H1 (cell line): ENCODE data around the gene ABCC11. TPM values are rescaled to one million over a fixed set of nuclear protein-coding genes. Genes with fewer than 3 reads are reported as not detected.

Experiments used
- CTCF ChIA-PET: fragments of 300-600 bp; sonication (Branson Sonifier 250); formaldehyde crosslinking; loops from one replicate; lab custom pipeline; 2021; ENCODE audit not compliant: partially characterized antibody; lab: Charles Lee
- POLR2A ChIA-PET: fragments of 300-600 bp; sonication (Branson Sonifier 250); formaldehyde crosslinking; loops from one replicate; lab custom pipeline; 2021; ENCODE audit warnings: inconsistent platforms; ENCODE audit not compliant: partially characterized antibody; lab: Charles Lee
- DNase-seq, 2 experiments: peaks; one replicate each; pipeline versions ENCODE4 v3.0.0 to v3.0.0-alpha.2; 2010 to 2022; ENCODE audit warnings: low spot score in 2 of 2, low read depth in 1 of 2, mixed read lengths in 1 of 2
- FAIRE-seq: peaks from 2 replicates; lab custom pipeline; 2011; peaks lifted over from hg19 to GRCh38; lab: Jason Lieb, UNC
- H2AFZ ChIP-seq: 2 replicates; pipeline ENCODE4 v1.8.1; 2012; ENCODE audit warnings: low read length, inconsistent platforms
- H2AK5ac ChIP-seq: 2 replicates; pipeline ENCODE4 v1.6.1; 2013; ENCODE audit warnings: low read depth, low read length
- H2BK120ac ChIP-seq: replicated peaks from 2 replicates; pipeline ENCODE3; 2013; ENCODE audit warnings: low read depth, low read length, inconsistent platforms
- H2BK12ac ChIP-seq: 2 replicates; pipeline ENCODE4 v1.6.1; 2013; ENCODE audit warnings: low read depth, low read length
- H2BK15ac ChIP-seq: 2 replicates; pipeline ENCODE4 v1.6.1; 2013; ENCODE audit warnings: low read length
- H2BK20ac ChIP-seq: 2 replicates; pipeline ENCODE4 v1.6.1; 2013; ENCODE audit warnings: low read length
- H2BK5ac ChIP-seq: 2 replicates; pipeline ENCODE4 v1.6.1; 2013; ENCODE audit warnings: low read depth, low read length
- H3K14ac ChIP-seq: 2 replicates; pipeline ENCODE4 v1.6.1; 2013; ENCODE audit warnings: inconsistent platforms; ENCODE audit not compliant: insufficient read length
- H3K18ac ChIP-seq: 2 replicates; pipeline ENCODE4 v1.6.1; 2013; ENCODE audit warnings: low read length; ENCODE audit errors: extremely low read depth
- H3K23ac ChIP-seq: 2 replicates; pipeline ENCODE4 v1.6.1; 2013; ENCODE audit warnings: inconsistent platforms; ENCODE audit not compliant: insufficient read length
- H3K23me2 ChIP-seq: 2 replicates; pipeline ENCODE4 v1.6.1; 2013; ENCODE audit warnings: low read depth, low read length
- H3K27ac ChIP-seq: 2 replicates; pipeline ENCODE4 v1.6.1; 2011; ENCODE audit warnings: low read depth, low read length, inconsistent platforms
- H3K27me3 ChIP-seq, 4 experiments: replicated peaks in 1 of 4; 1 replicate in 1 of 4; 2 replicates in 3 of 4; pipeline versions ENCODE4 v1.6.1 to v1.8.1; 2011 to 2013; ENCODE audit warnings: low read length in 3 of 4, mild to moderate bottlenecking in 3 of 4, inconsistent platforms in 2 of 4, mixed read lengths in 2 of 4, moderate library complexity in 1 of 4; ENCODE audit not compliant: control insufficient read depth in 3 of 4, insufficient read depth in 3 of 4; ENCODE audit errors: extremely low read depth in 1 of 4
- H3K36me3 ChIP-seq, 4 experiments: 2 replicates each; pipeline versions ENCODE4 v1.6.1 to v1.8.1; 2011 to 2013; ENCODE audit warnings: mild to moderate bottlenecking in 4 of 4, low read length in 3 of 4, moderate library complexity in 2 of 4, control low read depth in 1 of 4, inconsistent platforms in 1 of 4; ENCODE audit not compliant: insufficient read depth in 4 of 4, control insufficient read depth in 2 of 4
- H3K4ac ChIP-seq: replicated peaks from 2 replicates; pipeline ENCODE3; 2013; ENCODE audit warnings: low read length, low read depth, mixed read lengths, inconsistent platforms; ENCODE audit not compliant: insufficient read length
- H3K4me1 ChIP-seq, 4 experiments: replicated peaks in 1 of 4; 1 replicate in 1 of 4; 2 replicates in 3 of 4; pipeline versions ENCODE4 v1.6.1 to v1.8.1; 2011 to 2013; ENCODE audit warnings: low read length in 3 of 4, inconsistent platforms in 2 of 4, mixed read lengths in 1 of 4; ENCODE audit not compliant: insufficient read depth in 4 of 4, control insufficient read depth in 3 of 4
- H3K4me2 ChIP-seq, 2 experiments: 2 replicates each; pipeline versions ENCODE4 v1.6.1 to v1.8.1; 2011 to 2013; ENCODE audit warnings: low read depth in 2 of 2, low read length in 2 of 2, control low read depth in 1 of 2, inconsistent platforms in 1 of 2, mild to moderate bottlenecking in 1 of 2; ENCODE audit not compliant: insufficient read depth in 1 of 2
- H3K4me3 ChIP-seq, 4 experiments: fragments of 200-600, 300-600 bp in 1 of 4; sonication (generic), shearing (Covaris generic), sonication (Bioruptor Twin) in 1 of 4; 2 replicates each; pipeline versions ENCODE4 v1.5.1 to v1.8.1; 2011 to 2016; ENCODE audit warnings: low read length in 4 of 4, low read depth in 3 of 4, control low read depth in 2 of 4, inconsistent platforms in 2 of 4, mild to moderate bottlenecking in 2 of 4, mixed read lengths in 1 of 4, moderate library complexity in 1 of 4; ENCODE audit not compliant: insufficient read depth in 2 of 4; ENCODE audit errors: extremely low read depth in 1 of 4
- H3K56ac ChIP-seq: replicated peaks from 2 replicates; pipeline ENCODE3; 2013; ENCODE audit warnings: low read depth, mild to moderate bottlenecking, mixed read lengths, low read length, inconsistent platforms; ENCODE audit not compliant: insufficient read length
- H3K79me1 ChIP-seq: 2 replicates; pipeline ENCODE4 v1.6.1; 2013; ENCODE audit warnings: low read depth, low read length, control low read depth
- H3K79me2 ChIP-seq, 2 experiments: 2 replicates each; pipeline versions ENCODE4 v1.6.1 to v1.8.1; 2012 to 2013; ENCODE audit warnings: low read length in 2 of 2, mild to moderate bottlenecking in 2 of 2, inconsistent platforms in 1 of 2; ENCODE audit not compliant: insufficient read depth in 2 of 2, control insufficient read depth in 1 of 2
- H3K9ac ChIP-seq, 4 experiments: replicated peaks in 1 of 4; 1 replicate in 1 of 4; 2 replicates in 3 of 4; pipeline versions ENCODE4 v1.6.1 to v1.8.1; 2011 to 2013; ENCODE audit warnings: low read depth in 3 of 4, low read length in 3 of 4, control low read depth in 2 of 4, mild to moderate bottlenecking in 2 of 4, moderate library complexity in 2 of 4, inconsistent platforms in 1 of 4; ENCODE audit errors: extremely low read depth in 1 of 4
- H3K9me3 ChIP-seq, 2 experiments: 2 replicates each; pipeline versions ENCODE4 v1.6.1 to v1.8.1; 2012 to 2013; ENCODE audit warnings: mild to moderate bottlenecking in 2 of 2, moderate library complexity in 2 of 2, control low read depth in 1 of 2, inconsistent platforms in 1 of 2, low read depth in 1 of 2, low read length in 1 of 2, mixed read lengths in 1 of 2; ENCODE audit not compliant: insufficient read depth in 2 of 2
- H4K20me1 ChIP-seq, 2 experiments: replicated peaks in 1 of 2; 2 replicates each; pipeline versions ENCODE3 to v1.8.1; 2011 to 2013; ENCODE audit warnings: inconsistent platforms in 2 of 2, low read length in 2 of 2, mild to moderate bottlenecking in 1 of 2; ENCODE audit not compliant: insufficient read depth in 2 of 2, control insufficient read depth in 1 of 2
- H4K5ac ChIP-seq: 2 replicates; pipeline ENCODE4 v1.6.1; 2013; ENCODE audit warnings: low read length, low read depth, mixed read lengths, inconsistent platforms; ENCODE audit not compliant: insufficient read length
- H4K8ac ChIP-seq: 2 replicates; pipeline ENCODE4 v1.8.0; 2013; ENCODE audit warnings: mild to moderate bottlenecking, moderate library complexity, low read length, inconsistent platforms; ENCODE audit not compliant: insufficient read depth; ENCODE audit errors: extremely low read depth
- H4K91ac ChIP-seq: replicated peaks from 2 replicates; pipeline ENCODE3; 2013; ENCODE audit warnings: low read length, mixed read lengths, inconsistent platforms; ENCODE audit not compliant: insufficient read length
- CHD2 ChIP-seq: IDR thresholded peaks from 2 replicates; pipeline ENCODE4 v1.6.1; 2012; ENCODE audit warnings: low read length, improper control_type of control experiment
- JUND ChIP-seq: IDR thresholded peaks from 2 replicates; pipeline ENCODE4 v1.6.1; 2011; ENCODE audit warnings: mild to moderate bottlenecking, improper control_type of control experiment, low read length
- RNF2 ChIP-seq: fragments of 200-900, 300-1000 bp; sonication (generic); IDR thresholded peaks from 2 replicates; pipeline ENCODE4 v1.7.1; 2016; ENCODE audit warnings: borderline replicate concordance, low read depth, mild to moderate bottlenecking, antibody characterized with exemption, low read length; ENCODE audit not compliant: poor library complexity, severe bottlenecking; ENCODE audit errors: missing control alignments
- SIRT6 ChIP-seq: IDR thresholded peaks from one replicate; pipeline ENCODE4 v1.7.1; 2012; ENCODE audit warnings: low read length, inconsistent platforms
- TCF12 ChIP-seq: IDR thresholded peaks from 2 replicates; pipeline ENCODE4 v1.6.1; 2011; ENCODE audit warnings: low read depth, mild to moderate bottlenecking, low read length
- WGBS, 2 experiments: shearing (Covaris generic) in 1 of 2; methylation state at CpG; one replicate each; pipeline versions ENCODE4 v1.1.6 to v1.1.7; 2013 to 2015; ENCODE audit warnings: low lambda C conversion rate in 2 of 2, mixed read lengths in 2 of 2, inconsistent platforms in 1 of 2, low coverage in 1 of 2, missing lambda C conversion rate in 1 of 2; ENCODE audit not compliant: insufficient replicate concordance in 2 of 2, insufficient coverage in 1 of 2, insufficient read length in 1 of 2; ENCODE audit errors: extremely low coverage in 1 of 2, missing lambda C conversion rate in 1 of 2; 5-methylcytosine and 5-hydroxymethylcytosine counted together
- polyA plus RNA-seq, 7 experiments: library from polyadenylated mRNA; depleted of rRNA in 3 of 7; stranded (reverse) in 5 of 7; unstranded in 2 of 7; fragments of >200 nt in 5 of 7; fragments of 200-250 nt in 2 of 7; gene quantifications; 1 replicate in 5 of 7; 2 replicates in 1 of 7; 4 replicates in 1 of 7; pipeline versions ENCODE4 v1.2.1 to v1.2.3, GENCODE V29; 2011 to 2013; ENCODE audit warnings: missing spikeins in 2 of 7, mixed read lengths in 2 of 7
- total RNA-seq: library from RNA; stranded (reverse); fragmentation: NEBNext Ultra II Directional; extraction: Animal tissue kit (Norgen Biotek cat#: 25700); gene quantifications from 2 replicates; pipeline ENCODE4 v1.2.1, GENCODE V29; 2021
- TF ChIP-seq, protein P1 (sequence below), 3 experiments: IDR thresholded peaks; 1 replicate in 2 of 3; 2 replicates in 1 of 3; pipeline versions ENCODE4 v1.5.1 to v1.6.1; 2011; ENCODE audit warnings: low read length in 3 of 3, mild to moderate bottlenecking in 3 of 3, inconsistent platforms in 2 of 3, low read depth in 1 of 3, moderate library complexity in 1 of 3; ENCODE audit not compliant: insufficient read depth in 1 of 3; ENCODE audit errors: control extremely low read depth in 1 of 3
- TF ChIP-seq, protein P2 (sequence below): IDR thresholded peaks from 2 replicates; pipeline ENCODE4 v1.6.1; 2012; ENCODE audit warnings: inconsistent platforms

ABCC11 gene
- total and polyA plus RNA-seq, 2 of the 8 experiments (the other 6 are each of a cell fraction or from before 2014, with no cell fraction given) = 0.06 TPM; not detected in 1

DNA sequence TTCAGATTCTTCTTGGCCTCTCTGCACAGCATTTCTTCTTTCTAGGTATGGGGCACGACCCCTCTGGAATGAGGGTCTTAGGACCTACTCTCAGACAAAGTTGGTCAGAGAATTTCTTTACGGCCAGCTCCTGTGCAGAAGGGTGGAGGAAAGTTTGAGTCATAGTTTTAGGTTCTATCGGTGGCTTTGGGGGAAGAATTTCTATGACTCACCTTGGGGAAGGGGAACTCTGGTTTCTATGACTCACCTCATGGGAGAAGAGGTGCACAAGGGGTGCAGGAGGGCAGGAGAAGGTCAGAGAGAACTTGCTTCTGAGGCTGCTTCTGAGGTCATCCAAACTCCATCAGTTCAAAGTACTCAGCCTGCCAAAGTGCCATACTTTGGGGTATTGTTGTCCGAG is 89.0 kb downstream of the ABCC11 start:
- no peaks in the 10 kb centered on the region for H3K79me1 ChIP-seq
- H3K27me3 ChIP-seq = peaks cover 0 to 4% (median 3%) of the 10 kb centered on the region in 4 experiments; a peak in 6 of 7 replicates
- H3K14ac ChIP-seq = no peak overlapping the region
- no peak for FAIRE-seq
- no peaks in the 10 kb centered on the region for H3K79me2 ChIP-seq
- H3K4ac ChIP-seq = no peak overlapping the region
- H3K4me1 ChIP-seq = no peaks in the 10 kb centered on the region
- H3K9ac ChIP-seq = no peak overlapping the region
- WGBS, 2 experiments = 96% methylated on average over 4 of the region's 4 CpGs; no CpG with 5 or more reads in 1 of the 2 experiments
- H3K23me2 ChIP-seq = no peaks in the 10 kb centered on the region
- ChIA-PET CTCF (interaction anchor here (0.8 to 2.3 kb wide), 6 partner anchors 8 to 1210 kb away, joined by 3 to 16 read pairs (median 5); partner anchors contain the start of gene NETO2), POLR2A (no interaction called here)
- H3K36me3 ChIP-seq = no peaks in the 10 kb centered on the region
- no peak overlapping the region for H2BK12ac ChIP-seq
- no peak overlapping the region for H3K56ac ChIP-seq
- no peak overlapping the region for H2AK5ac ChIP-seq
- H3K27ac ChIP-seq = no peak overlapping the region
- TF ChIP-seq, protein P1, sequence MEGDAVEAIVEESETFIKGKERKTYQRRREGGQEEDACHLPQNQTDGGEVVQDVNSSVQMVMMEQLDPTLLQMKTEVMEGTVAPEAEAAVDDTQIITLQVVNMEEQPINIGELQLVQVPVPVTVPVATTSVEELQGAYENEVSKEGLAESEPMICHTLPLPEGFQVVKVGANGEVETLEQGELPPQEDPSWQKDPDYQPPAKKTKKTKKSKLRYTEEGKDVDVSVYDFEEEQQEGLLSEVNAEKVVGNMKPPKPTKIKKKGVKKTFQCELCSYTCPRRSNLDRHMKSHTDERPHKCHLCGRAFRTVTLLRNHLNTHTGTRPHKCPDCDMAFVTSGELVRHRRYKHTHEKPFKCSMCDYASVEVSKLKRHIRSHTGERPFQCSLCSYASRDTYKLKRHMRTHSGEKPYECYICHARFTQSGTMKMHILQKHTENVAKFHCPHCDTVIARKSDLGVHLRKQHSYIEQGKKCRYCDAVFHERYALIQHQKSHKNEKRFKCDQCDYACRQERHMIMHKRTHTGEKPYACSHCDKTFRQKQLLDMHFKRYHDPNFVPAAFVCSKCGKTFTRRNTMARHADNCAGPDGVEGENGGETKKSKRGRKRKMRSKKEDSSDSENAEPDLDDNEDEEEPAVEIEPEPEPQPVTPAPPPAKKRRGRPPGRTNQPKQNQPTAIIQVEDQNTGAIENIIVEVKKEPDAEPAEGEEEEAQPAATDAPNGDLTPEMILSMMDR (IDR thresholded peaks at IDR 0.05; ENCODE audit: control extremely low read depth in 1 of 3, insufficient read depth in 1 of 3, low read depth in 1 of 3, low read length in 3 of 3) = no peak
- TF ChIP-seq, protein P2, sequence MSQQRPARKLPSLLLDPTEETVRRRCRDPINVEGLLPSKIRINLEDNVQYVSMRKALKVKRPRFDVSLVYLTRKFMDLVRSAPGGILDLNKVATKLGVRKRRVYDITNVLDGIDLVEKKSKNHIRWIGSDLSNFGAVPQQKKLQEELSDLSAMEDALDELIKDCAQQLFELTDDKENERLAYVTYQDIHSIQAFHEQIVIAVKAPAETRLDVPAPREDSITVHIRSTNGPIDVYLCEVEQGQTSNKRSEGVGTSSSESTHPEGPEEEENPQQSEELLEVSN = no peak
- TF ChIP-seq TCF12 (no peak), CHD2 (no peak), RNF2 (no peak), JUND (no peak), SIRT6 (no peak)
- H2BK120ac ChIP-seq = no peak overlapping the region
- no peak overlapping the region for H3K18ac ChIP-seq
- no peak overlapping the region for H3K23ac ChIP-seq
- no peak overlapping the region for H2BK5ac ChIP-seq
- H4K8ac ChIP-seq = no peak overlapping the region
- H3K9me3 ChIP-seq = no peaks in the 10 kb centered on the region
- H4K91ac ChIP-seq = no peak overlapping the region
- no peak overlapping the region for H2AFZ ChIP-seq
- no peaks in the 10 kb centered on the region for H4K20me1 ChIP-seq
- H3K4me2 ChIP-seq = no peak overlapping the region
- no peak overlapping the region for H2BK20ac ChIP-seq
- H3K4me3 ChIP-seq = no peak overlapping the region
- no peak for DNase-seq
- no peak overlapping the region for H2BK15ac ChIP-seq
- no peak overlapping the region for H4K5ac ChIP-seq
